ENCODE results near the gene INPP5E. TPM values are rescaled to one million over a fixed set of nuclear protein-coding genes. Genes with fewer than 3 reads are reported as not detected.

The INPP5E gene
- total and polyA plus RNA-seq, 3 donors from 2014 or later: 22.1 to 38.0 (median 32.2) TPM

DNA sequence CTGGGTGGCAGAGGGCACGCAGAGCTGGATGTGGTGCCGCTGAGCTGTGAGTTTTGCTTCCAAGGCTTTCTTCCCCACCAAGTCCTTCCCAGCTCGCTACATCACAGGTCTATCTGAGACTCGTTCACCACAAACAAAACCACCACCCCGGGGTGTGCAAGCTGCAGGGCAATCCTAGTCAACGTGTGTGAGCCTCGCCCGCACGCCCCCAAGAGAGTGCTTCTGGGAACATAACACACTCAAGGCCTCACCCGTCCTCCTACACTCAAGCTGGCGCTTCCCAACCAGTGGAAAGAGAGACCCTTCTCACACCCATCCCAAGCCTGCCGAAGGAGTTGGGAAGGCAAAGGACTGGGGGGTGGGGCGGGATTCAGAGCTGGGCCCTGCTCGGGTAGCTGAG lies 50.2 kb downstream of the INPP5E start:
- no peaks in the 10 kb centered on the region for H3K27me3 ChIP-seq
- no peak for DNase-seq
- no peaks in the 10 kb centered on the region for H3K9me3 ChIP-seq
- H3K27ac ChIP-seq: no peak overlapping the region
- no peaks in the 10 kb centered on the region for H3K4me1 ChIP-seq
- TF ChIP-seq POLR2A (IDR thresholded peaks at IDR 0.05) (no peak), CTCF (IDR thresholded peaks at IDR 0.05) (no peak)
- no peaks in the 10 kb centered on the region for H3K36me3 ChIP-seq (ENCODE audit: low read depth, missing control alignments)
- no peak overlapping the region for H3K4me3 ChIP-seq
- intact Hi-C loops (cut with DNase I; ENCODE audit: low total_unique reads): no loop called here
- WGBS, 2 donors: 90% methylated on average over 14 of the region's 14 CpGs

DNA sequence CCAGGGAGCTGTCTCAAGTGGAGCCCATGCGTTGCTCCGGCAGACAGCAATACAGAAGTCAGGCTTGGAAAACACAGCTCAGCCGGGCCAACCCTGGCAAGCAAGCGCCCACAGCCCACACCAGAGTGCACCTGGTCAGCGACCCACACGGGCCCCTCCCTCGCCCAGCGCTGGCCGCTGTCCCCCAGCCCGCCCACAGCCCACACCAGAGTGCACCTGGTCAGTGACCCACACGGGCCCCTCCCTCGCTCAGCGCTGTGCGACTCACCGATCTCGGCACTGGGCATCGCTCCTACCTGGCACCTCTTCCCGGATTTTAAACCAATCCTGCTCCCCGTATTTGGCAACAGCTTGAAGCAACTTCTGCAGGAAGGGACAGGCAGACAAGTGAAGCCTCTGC lies 52.4 kb downstream of the INPP5E start:
- intact Hi-C loops (cut with DNase I; ENCODE audit: low total_unique reads): no loop called here
- Histone ChIP-seq H3K4me1 (no peaks in the 10 kb centered on the region), H3K27me3 (no peaks in the 10 kb centered on the region), H3K4me3 (no peak overlapping the region), H3K9me3 (no peaks in the 10 kb centered on the region), H3K27ac (no peak overlapping the region), H3K36me3 (ENCODE audit: low read depth, missing control alignments) (no peaks in the 10 kb centered on the region)
- no peak for TF ChIP-seq CTCF (IDR thresholded peaks at IDR 0.05)
- no peak for TF ChIP-seq POLR2A (IDR thresholded peaks at IDR 0.05)
- no peak for DNase-seq
- 91 to 96% methylated on average over 19 of the region's 19 CpGs for WGBS, 2 donors

DNA sequence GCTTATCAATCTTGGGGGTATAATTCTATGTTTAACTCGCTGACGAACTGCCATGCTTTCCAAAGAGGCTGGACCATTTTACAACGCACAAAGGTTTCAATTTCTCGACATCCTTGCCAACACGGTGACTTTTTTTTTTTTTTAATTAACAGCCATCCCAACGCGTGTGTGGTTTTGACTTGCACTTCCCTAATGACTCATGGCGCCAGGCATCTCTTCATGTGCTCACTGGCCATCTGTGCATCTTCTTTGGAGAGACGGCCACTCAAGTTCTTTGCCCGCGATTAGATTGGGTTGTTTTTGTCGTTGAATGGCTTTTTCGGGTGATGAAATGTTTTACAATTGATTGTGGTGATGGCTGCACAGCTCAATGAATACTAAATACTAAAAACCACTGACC lies 53.6 kb downstream of the INPP5E start:
- H3K27ac ChIP-seq: no peak overlapping the region
- intact Hi-C loops (cut with DNase I; ENCODE audit: low total_unique reads): no loop called here

DNA sequence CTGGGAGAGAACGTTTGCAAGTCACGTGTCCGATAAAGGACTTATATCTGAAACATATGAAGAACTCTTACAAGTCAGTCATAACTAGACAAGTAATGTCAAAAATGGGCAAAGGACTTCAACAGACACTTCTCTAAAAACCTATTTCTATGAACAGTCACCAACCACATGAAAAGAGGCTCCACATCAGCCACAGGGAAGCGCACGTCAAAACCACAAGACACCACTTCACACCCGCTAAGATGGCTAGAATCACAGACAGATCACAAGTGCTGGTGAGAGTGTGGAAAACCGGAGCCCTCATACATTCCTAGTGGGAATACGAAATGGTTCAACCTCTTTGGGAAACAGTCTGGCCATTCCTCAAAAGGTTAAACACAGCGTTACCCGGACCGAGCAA lies 54.6 kb downstream of the INPP5E start:
- TF ChIP-seq POLR2A (IDR thresholded peaks at IDR 0.05) (no peak), CTCF (IDR thresholded peaks at IDR 0.05) (no peak)
- no peaks in the 10 kb centered on the region for H3K27me3 ChIP-seq
- H3K4me3 ChIP-seq: no peak overlapping the region
- H3K36me3 ChIP-seq (ENCODE audit: low read depth, missing control alignments): no peaks in the 10 kb centered on the region
- H3K27ac ChIP-seq: no peak overlapping the region
- H3K4me1 ChIP-seq: no peaks in the 10 kb centered on the region
- H3K9me3 ChIP-seq: no peaks in the 10 kb centered on the region
- WGBS, 2 donors: 95 to 96% methylated on average over 11 of the region's 11 CpGs
- no peak for DNase-seq
- intact Hi-C loops (cut with DNase I; ENCODE audit: low total_unique reads): no loop called here

More for the DNA sequence above, 53.6 kb downstream of the INPP5E start:
- Histone ChIP-seq H3K4me1 (no peaks in the 10 kb centered on the region), H3K36me3 (ENCODE audit: low read depth, missing control alignments) (no peaks in the 10 kb centered on the region), H3K27me3 (no peaks in the 10 kb centered on the region), H3K9me3 (no peaks in the 10 kb centered on the region), H3K4me3 (no peak overlapping the region)
- 94 to 97% methylated on average over 13 of the region's 13 CpGs for WGBS, 2 donors
- TF ChIP-seq POLR2A (IDR thresholded peaks at IDR 0.05) (no peak), CTCF (IDR thresholded peaks at IDR 0.05) (no peak)
- DNase-seq: no peak

- no peaks in the 10 kb centered on the region for H3K36me3 ChIP-seq (ENCODE audit: low read depth, missing control alignments)
- 96% methylated on average over 11 to 20 of the region's 20 CpGs for WGBS, 2 donors
These were observed 56.2 kb downstream of the INPP5E start for GRCh38 chr9:136383436-136383835.

More at GRCh38 chr9:136383436-136383835, 56.2 kb downstream of the INPP5E start:
- Histone ChIP-seq H3K4me3 (no peak overlapping the region), H3K9me3 (no peaks in the 10 kb centered on the region), H3K27ac (no peak overlapping the region), H3K4me1 (no peaks in the 10 kb centered on the region), H3K27me3 (no peaks in the 10 kb centered on the region)
- TF ChIP-seq POLR2A (IDR thresholded peaks at IDR 0.05) (no peak), CTCF (IDR thresholded peaks at IDR 0.05) (no peak)
- no peak for DNase-seq
- intact Hi-C loops (cut with DNase I; ENCODE audit: low total_unique reads): no loop called here
